DOHH2 (cell line): ENCODE measurements around the gene COL23A1.

ENCODE experiments used
- H3F3A ChIP-seq: fragments of 200-600 bp; sonication (generic), shearing (Covaris generic); 2 replicates; pipeline ENCODE4 v1.6.0; 2016; ENCODE audit warnings: antibody characterized with exemption, mild to moderate bottlenecking; ENCODE audit not compliant: control insufficient read depth, insufficient read depth
- H3K27ac ChIP-seq: fragments of 200-600 bp; sonication (generic); 2 replicates; pipeline ENCODE4 v1.5.1; 2014; ENCODE audit warnings: low read depth, mild to moderate bottlenecking, low read length, moderate library complexity
- H3K27me3 ChIP-seq: fragments of 200-600 bp; sonication (generic); 2 replicates; pipeline ENCODE4 v1.6.1; 2014; ENCODE audit warnings: mild to moderate bottlenecking, low read length, mixed read lengths; ENCODE audit not compliant: control insufficient read depth
- H3K36me3 ChIP-seq: fragments of 200-600 bp; sonication (generic); 2 replicates; pipeline ENCODE4 v1.6.1; 2014; ENCODE audit warnings: mild to moderate bottlenecking, low read length, moderate library complexity, mixed read lengths; ENCODE audit not compliant: control insufficient read depth
- H3K4me1 ChIP-seq: fragments of 200-600 bp; sonication (generic); 2 replicates; pipeline ENCODE4 v1.6.1; 2014; ENCODE audit warnings: mild to moderate bottlenecking, low read length, mixed read lengths; ENCODE audit not compliant: control insufficient read depth
- H3K4me2 ChIP-seq: fragments of 200-600 bp; sonication (generic); 2 replicates; pipeline ENCODE4 v1.6.0; 2014; ENCODE audit warnings: mild to moderate bottlenecking, low read length, moderate library complexity
- H3K4me3 ChIP-seq: fragments of 200-600 bp; sonication (generic); 2 replicates; pipeline ENCODE4 v1.5.1; 2014; ENCODE audit warnings: mild to moderate bottlenecking, low read length, mixed read lengths
- H3K79me2 ChIP-seq: fragments of 200-600 bp; sonication (generic); 2 replicates; pipeline ENCODE4 v1.6.1; 2014; ENCODE audit warnings: mild to moderate bottlenecking, low read length, mixed read lengths; ENCODE audit not compliant: control insufficient read depth
- H3K9me2 ChIP-seq: fragments of 200-600 bp; sonication (generic); replicated peaks from 2 replicates; pipeline ENCODE4 v1.6.1; 2014; ENCODE audit warnings: mild to moderate bottlenecking, low read length, mixed read lengths; ENCODE audit not compliant: control insufficient read depth
- H3K9me3 ChIP-seq: fragments of 200-600 bp; sonication (generic); 2 replicates; pipeline ENCODE4 v1.6.1; 2014; ENCODE audit warnings: antibody characterized with exemption, low read length, mixed read lengths; ENCODE audit not compliant: control insufficient read depth, insufficient read depth
- H4K20me1 ChIP-seq: fragments of 200-600 bp; sonication (generic); 2 replicates; pipeline ENCODE4 v1.6.0; 2014; ENCODE audit warnings: low read depth, mild to moderate bottlenecking, antibody characterized with exemption, low read length, moderate library complexity; ENCODE audit not compliant: control insufficient read depth, insufficient read depth
- EZH2phosphoT487 ChIP-seq: fragments of 200-600 bp; sonication (generic); IDR thresholded peaks from 2 replicates; pipeline ENCODE4 v1.6.1; 2017; ENCODE audit warnings: borderline replicate concordance, mild to moderate bottlenecking, antibody characterized with exemption, low read length, moderate library complexity, mixed read lengths
- TF ChIP-seq, protein P1 (sequence below): fragments of 200-600 bp; sonication (generic); IDR thresholded peaks from one replicate; pipeline ENCODE4 v1.5.1; 2014; ENCODE audit warnings: antibody characterized with exemption, mild to moderate bottlenecking, low read depth, low read length; ENCODE audit not compliant: poor library complexity, severe bottlenecking

The COL23A1 gene

DNA sequence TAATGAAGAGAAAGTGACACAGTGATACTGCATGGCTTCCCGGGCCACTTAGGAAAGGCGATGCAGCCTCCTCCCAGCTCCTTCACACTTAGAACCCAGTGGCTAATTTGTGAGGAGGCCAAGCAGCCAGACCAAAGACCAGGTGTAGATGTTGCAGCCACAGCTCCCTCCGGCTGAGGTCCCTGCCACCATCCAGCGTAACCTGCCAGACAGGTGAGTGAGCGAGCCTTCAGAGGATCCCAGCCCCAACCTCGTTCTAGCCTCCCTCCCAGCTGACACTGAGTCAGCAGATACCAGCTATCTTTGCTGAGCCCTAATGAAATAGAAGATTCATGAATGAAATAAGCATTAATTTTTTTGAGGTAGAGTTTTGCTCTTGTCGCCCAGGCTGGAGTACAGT lies 59.7 kb downstream of the COL23A1 start:
- H3K27ac ChIP-seq: no peak overlapping the region
- H3K79me2 ChIP-seq: no peaks in the 10 kb centered on the region
- H3K36me3 ChIP-seq: no peaks in the 10 kb centered on the region
- no peak overlapping the region for H3K4me3 ChIP-seq
- H4K20me1 ChIP-seq: no peaks in the 10 kb centered on the region
- H3K9me2 ChIP-seq: no peaks in the 10 kb centered on the region
- TF ChIP-seq EZH2phosphoT487: no peak
- TF ChIP-seq, protein P1, sequence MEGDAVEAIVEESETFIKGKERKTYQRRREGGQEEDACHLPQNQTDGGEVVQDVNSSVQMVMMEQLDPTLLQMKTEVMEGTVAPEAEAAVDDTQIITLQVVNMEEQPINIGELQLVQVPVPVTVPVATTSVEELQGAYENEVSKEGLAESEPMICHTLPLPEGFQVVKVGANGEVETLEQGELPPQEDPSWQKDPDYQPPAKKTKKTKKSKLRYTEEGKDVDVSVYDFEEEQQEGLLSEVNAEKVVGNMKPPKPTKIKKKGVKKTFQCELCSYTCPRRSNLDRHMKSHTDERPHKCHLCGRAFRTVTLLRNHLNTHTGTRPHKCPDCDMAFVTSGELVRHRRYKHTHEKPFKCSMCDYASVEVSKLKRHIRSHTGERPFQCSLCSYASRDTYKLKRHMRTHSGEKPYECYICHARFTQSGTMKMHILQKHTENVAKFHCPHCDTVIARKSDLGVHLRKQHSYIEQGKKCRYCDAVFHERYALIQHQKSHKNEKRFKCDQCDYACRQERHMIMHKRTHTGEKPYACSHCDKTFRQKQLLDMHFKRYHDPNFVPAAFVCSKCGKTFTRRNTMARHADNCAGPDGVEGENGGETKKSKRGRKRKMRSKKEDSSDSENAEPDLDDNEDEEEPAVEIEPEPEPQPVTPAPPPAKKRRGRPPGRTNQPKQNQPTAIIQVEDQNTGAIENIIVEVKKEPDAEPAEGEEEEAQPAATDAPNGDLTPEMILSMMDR: no peak
- H3K4me1 ChIP-seq: no peaks in the 10 kb centered on the region
- H3K27me3 ChIP-seq: no peaks in the 10 kb centered on the region
- H3K9me3 ChIP-seq: no peaks in the 10 kb centered on the region
- no peak overlapping the region for H3K4me2 ChIP-seq
- H3F3A ChIP-seq: no peaks in the 10 kb centered on the region

DNA sequence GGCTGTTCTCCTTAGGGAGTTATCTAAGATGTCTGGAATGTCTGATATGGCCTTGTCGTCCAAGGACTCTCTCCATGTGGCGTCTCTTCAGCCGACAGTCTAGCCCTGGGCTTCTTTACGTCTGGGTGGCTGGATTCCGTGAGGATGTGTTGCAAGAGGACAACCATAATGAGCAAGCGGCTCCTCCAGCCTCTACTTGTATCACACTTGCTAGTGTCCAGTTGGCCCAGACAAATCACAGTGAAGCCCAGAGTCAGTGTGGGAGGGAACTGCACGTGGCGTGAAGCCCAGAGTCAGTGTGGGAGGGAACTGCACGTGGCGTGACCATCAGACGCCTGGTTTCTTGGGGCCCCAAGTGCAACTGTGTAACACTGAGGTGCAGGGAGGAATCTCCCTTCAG lies 61.1 kb downstream of the COL23A1 start:
- no peak for TF ChIP-seq EZH2phosphoT487
- TF ChIP-seq, protein P1: no peak
- no peaks in the 10 kb centered on the region for H3K27me3 ChIP-seq
- H3K79me2 ChIP-seq: no peaks in the 10 kb centered on the region
- no peak overlapping the region for H3K4me3 ChIP-seq
- H3K9me2 ChIP-seq: no peaks in the 10 kb centered on the region
- H3K27ac ChIP-seq: no peak overlapping the region
- H3K36me3 ChIP-seq: no peaks in the 10 kb centered on the region
- no peaks in the 10 kb centered on the region for H3K9me3 ChIP-seq
- H3F3A ChIP-seq: no peaks in the 10 kb centered on the region
- H4K20me1 ChIP-seq: no peaks in the 10 kb centered on the region
- H3K4me2 ChIP-seq: no peak overlapping the region
- H3K4me1 ChIP-seq: no peaks in the 10 kb centered on the region

DNA sequence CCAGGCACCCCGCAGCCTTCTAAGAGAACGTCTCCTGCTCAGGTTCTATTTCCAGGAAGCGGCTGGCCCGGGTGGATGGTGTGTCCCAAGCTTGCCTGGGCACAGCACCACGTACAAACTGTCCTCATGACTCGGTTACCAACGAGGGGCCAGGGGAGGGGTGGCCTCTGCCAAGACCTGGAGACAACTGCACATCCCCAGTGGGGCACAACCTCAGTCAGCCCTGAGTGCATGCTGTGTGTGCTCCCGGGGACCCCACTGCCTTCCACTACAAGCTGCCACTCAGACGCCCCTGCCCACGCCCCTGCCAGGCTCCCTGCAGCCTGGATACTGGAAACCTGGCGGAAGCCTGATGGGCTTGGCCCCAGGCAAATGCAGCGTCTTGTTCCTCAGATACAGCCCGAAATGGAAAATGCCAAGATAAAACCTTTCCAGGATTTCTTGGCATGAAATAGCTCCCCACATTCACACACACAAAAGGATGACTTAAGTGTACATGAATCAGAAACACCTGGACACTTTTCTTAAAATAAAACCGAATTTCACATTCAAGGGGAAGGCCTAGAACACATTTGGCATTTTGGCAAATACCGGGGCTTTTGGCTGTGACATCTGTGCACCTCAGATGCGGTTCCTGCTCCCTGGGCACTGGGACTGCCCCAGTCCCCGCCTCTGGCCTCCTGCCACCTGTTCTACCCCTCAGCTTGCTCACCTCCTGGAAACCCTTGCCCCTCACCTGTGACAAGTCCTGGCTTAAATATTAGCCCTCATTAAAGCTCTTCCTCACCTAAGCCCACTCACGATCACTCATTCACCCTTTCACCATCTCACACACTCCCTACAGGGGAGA lies 62.5 kb downstream of the COL23A1 start:
- TF ChIP-seq EZH2phosphoT487: no peak
- TF ChIP-seq, protein P1: no peak
- no peaks in the 10 kb centered on the region for H3K9me2 ChIP-seq
- no peaks in the 10 kb centered on the region for H3K36me3 ChIP-seq
- H3F3A ChIP-seq: no peaks in the 10 kb centered on the region
- H3K4me3 ChIP-seq: no peak overlapping the region
- no peaks in the 10 kb centered on the region for H4K20me1 ChIP-seq
- no peaks in the 10 kb centered on the region for H3K9me3 ChIP-seq
- H3K4me1 ChIP-seq: no peaks in the 10 kb centered on the region
- H3K27ac ChIP-seq: no peak overlapping the region
- H3K4me2 ChIP-seq: no peak overlapping the region
- no peaks in the 10 kb centered on the region for H3K27me3 ChIP-seq
- no peaks in the 10 kb centered on the region for H3K79me2 ChIP-seq
